ENCODE data around the gene TGFB2. TPM values are rescaled to one million over a fixed set of nuclear protein-coding genes. Genes with fewer than 3 reads are reported as not detected.

Gene TGFB2
- total RNA-seq, 4 donors from 2014 or later = 5.3 to 12.6 (median 6.1) TPM

- no peak for DNase-seq (ENCODE audit: extremely low spot score)
- H3K27ac ChIP-seq (replicated peaks in 1 of 4) = no peak overlapping the region
- no peaks in the 10 kb centered on the region for H3K4me1 ChIP-seq
- TF ChIP-seq EP300 (IDR thresholded peaks at IDR 0.05) (no peak), POLR2A (IDR thresholded peaks at IDR 0.05; ENCODE audit: low read depth) (no peak), POLR2AphosphoS5 (IDR thresholded peaks at IDR 0.05) (no peak), CTCF (IDR thresholded peaks at IDR 0.05) (no peak)
- 67% methylated on average over 3 of the region's 3 CpGs for WGBS
- no peaks in the 10 kb centered on the region for H3K27me3 ChIP-seq
- no peak overlapping the region for H3K4me3 ChIP-seq
- intact Hi-C loops (cut with DNase I) = loop anchor here (5.0 kb wide), 1 partner anchor 1334 kb away; no protein-coding TSS in a partner anchor
- peaks cover 8 to 14% (median 10%) of the 10 kb centered on the region in 4 donors for H3K36me3 ChIP-seq
- no peaks in the 10 kb centered on the region for H3K9me3 ChIP-seq
Measured at GRCh38 chr1:218328769-218329168, 16.4 kb upstream of the TGFB2 start.

- H3K4me1 ChIP-seq = no peaks in the 10 kb centered on the region
- TF ChIP-seq CTCF (IDR thresholded peaks at IDR 0.05) = peak; percentile 64 to 70 (median 70)
- TF ChIP-seq EP300 (IDR thresholded peaks at IDR 0.05) = no peak
- no peaks in the 10 kb centered on the region for H3K9me3 ChIP-seq
- H3K36me3 ChIP-seq = peaks cover 0 to 6% (median 3%) of the 10 kb centered on the region in 4 donors
- DNase-seq (ENCODE audit: extremely low spot score) = no peak
- no peak overlapping the region for H3K4me3 ChIP-seq
- H3K27ac ChIP-seq (replicated peaks in 1 of 4) = no peak overlapping the region
- no peaks in the 10 kb centered on the region for H3K27me3 ChIP-seq
- 26% methylated on average over 4 of the region's 4 CpGs for WGBS
- intact Hi-C loops (cut with DNase I) = loop anchor here (10.0 kb wide), 2 partner anchors 1085 to 1485 kb away; no protein-coding TSS in a partner anchor
Measured at GRCh38 chr1:218330043-218330623, 15.0 kb upstream of the TGFB2 start.

- Histone ChIP-seq H3K27me3 (no peaks in the 10 kb centered on the region), H3K9me3 (no peaks in the 10 kb centered on the region), H3K4me1 (no peaks in the 10 kb centered on the region), H3K4me3 (no peak overlapping the region), H3K27ac (replicated peaks in 1 of 4) (no peak overlapping the region), H3K36me3 (peaks cover 0 to 6% (median 3%) of the 10 kb centered on the region in 4 donors)
- intact Hi-C loops (cut with DNase I) = loop anchor here (10.0 kb wide), 2 partner anchors 1082 to 1482 kb away; no protein-coding TSS in a partner anchor
- no peak for DNase-seq (ENCODE audit: extremely low spot score)
- TF ChIP-seq EP300 (IDR thresholded peaks at IDR 0.05) = no peak
- TF ChIP-seq POLR2A (IDR thresholded peaks at IDR 0.05; ENCODE audit: low read depth) = no peak
- no peak for TF ChIP-seq POLR2AphosphoS5 (IDR thresholded peaks at IDR 0.05)
- TF ChIP-seq CTCF (IDR thresholded peaks at IDR 0.05) = no peak
Measured at GRCh38 chr1:218332416-218332815, 12.7 kb upstream of the TGFB2 start.

GRCh38 chr1:218336328-218336727 lies 8.8 kb upstream of the TGFB2 start:
- 68% methylated on average over 2 of the region's 2 CpGs for WGBS
- H3K4me1 ChIP-seq = no peaks in the 10 kb centered on the region
- intact Hi-C loops (cut with DNase I) = loop anchor here (10.0 kb wide), 2 partner anchors 1078 to 1478 kb away; no protein-coding TSS in a partner anchor
- H3K9me3 ChIP-seq = no peaks in the 10 kb centered on the region
- H3K27me3 ChIP-seq = no peaks in the 10 kb centered on the region
- H3K27ac ChIP-seq (replicated peaks in 1 of 4) = no peak overlapping the region
- no peak for DNase-seq (ENCODE audit: extremely low spot score)
- no peak for TF ChIP-seq EP300 (IDR thresholded peaks at IDR 0.05)
- TF ChIP-seq POLR2A (IDR thresholded peaks at IDR 0.05; ENCODE audit: low read depth) = no peak
- peaks cover 0 to 5% (median 0%) of the 10 kb centered on the region in 4 donors for H3K36me3 ChIP-seq
- no peak overlapping the region for H3K4me3 ChIP-seq

GRCh38 chr1:218339267-218339831 lies 5.8 kb upstream of the TGFB2 start:
- no peak overlapping the region for H3K27ac ChIP-seq (replicated peaks in 1 of 4)
- intact Hi-C loops (cut with DNase I) = loop anchor here (10.0 kb wide), 2 partner anchors 1075 to 1475 kb away; no protein-coding TSS in a partner anchor

More at GRCh38 chr1:218339267-218339831, 5.8 kb upstream of the TGFB2 start:
- H3K4me3 ChIP-seq = no peak overlapping the region
- no peaks in the 10 kb centered on the region for H3K9me3 ChIP-seq
- DNase-seq (ENCODE audit: extremely low spot score) = no peak
- H3K36me3 ChIP-seq = no peaks in the 10 kb centered on the region
- TF ChIP-seq POLR2AphosphoS5 (IDR thresholded peaks at IDR 0.05) (no peak), EP300 (IDR thresholded peaks at IDR 0.05) (no peak), CTCF (IDR thresholded peaks at IDR 0.05) (peak; percentile 69 to 79 (median 72)), POLR2A (IDR thresholded peaks at IDR 0.05; ENCODE audit: low read depth) (no peak)
- no peaks in the 10 kb centered on the region for H3K27me3 ChIP-seq
- 0% methylated on average over 1 of the region's 1 CpG for WGBS
- H3K4me1 ChIP-seq = peaks cover 0 to under 1% (median under 1%) of the 10 kb centered on the region in 4 donors
